ENCODE measurements around the gene EXOC1L.

Gene EXOC1L

GRCh38 chr4:55884093-55884850 lies 64.7 kb downstream of the EXOC1L start:
- no peak for DNase-seq (ENCODE audit: low spot score)

- no peak for DNase-seq (ENCODE audit: low spot score)
These were observed 65.2 kb downstream of the EXOC1L start for GRCh38 chr4:55884851-55885219.
